ENCODE measurements around the gene HDLBP.
"Not testable (repeated sequence)": the region's sequence is repeated elsewhere in the genome, so short reads cannot be mapped to it uniquely, and the experiment has no call there.

HDLBP gene

GRCh38 chr2:241199897-241200821 is 115.3 kb downstream of the HDLBP start:
- no peak overlapping the region for H3K4me3 ChIP-seq (ENCODE audit: low read depth, low read length)
- no peak for TF ChIP-seq CTCF (IDR thresholded peaks at IDR 0.05; ENCODE audit: borderline replicate concordance, insufficient read depth, low read depth, low read length)

- TF ChIP-seq CTCF (IDR thresholded peaks at IDR 0.05; ENCODE audit: borderline replicate concordance, insufficient read depth, low read depth, low read length) = no peak
- no peak overlapping the region for H3K4me3 ChIP-seq (ENCODE audit: low read depth, low read length)
These were observed 116.2 kb downstream of the HDLBP start for GRCh38 chr2:241199286-241199685.

GRCh38 chr2:241198381-241199279 is 116.8 kb downstream of the HDLBP start:
- no peak overlapping the region for H3K4me3 ChIP-seq (ENCODE audit: low read depth, low read length)
- no peak for TF ChIP-seq CTCF (IDR thresholded peaks at IDR 0.05; ENCODE audit: borderline replicate concordance, insufficient read depth, low read depth, low read length)

GRCh38 chr2:241197947-241198346 is 117.5 kb downstream of the HDLBP start:
- no peak overlapping the region for H3K4me3 ChIP-seq (ENCODE audit: low read depth, low read length)
- TF ChIP-seq CTCF (IDR thresholded peaks at IDR 0.05; ENCODE audit: borderline replicate concordance, insufficient read depth, low read depth, low read length) = no peak

GRCh38 chr2:241197246-241197645 is 118.2 kb downstream of the HDLBP start:
- not testable (repeated sequence) for H3K4me3 ChIP-seq (ENCODE audit: low read depth, low read length)

GRCh38 chr2:241195506-241196130 is 119.9 kb downstream of the HDLBP start:
- no peak overlapping the region for H3K4me3 ChIP-seq (ENCODE audit: low read depth, low read length)
- no peak for TF ChIP-seq CTCF (IDR thresholded peaks at IDR 0.05; ENCODE audit: borderline replicate concordance, insufficient read depth, low read depth, low read length)

- no peak overlapping the region for H3K4me3 ChIP-seq (ENCODE audit: low read depth, low read length)
- no peak for TF ChIP-seq CTCF (IDR thresholded peaks at IDR 0.05; ENCODE audit: borderline replicate concordance, insufficient read depth, low read depth, low read length)
These were observed 120.7 kb downstream of the HDLBP start for GRCh38 chr2:241194811-241195210.
